ENCODE results near the gene RAB41. TPM values are rescaled to one million over a fixed set of nuclear protein-coding genes. Genes with fewer than 3 reads are reported as not detected.
"Not testable (repeated sequence)": the region's sequence is repeated elsewhere in the genome, so short reads cannot be mapped to it uniquely, and the experiment has no call there.

RAB41 gene
- total RNA-seq, 1 donor from 2014 or later = not detected

GRCh38 chrX:70262952-70263567 lies 18.9 kb upstream of the RAB41 start:
- intact Hi-C loops (cut with micrococcal nuclease) = loop anchor here (1.0 to 10.0 kb wide), 2 partner anchors 66 to 128 kb away; partner anchors contain the start of gene IGBP1

GRCh38 chrX:70264784-70265183 lies 17.2 kb upstream of the RAB41 start:
- no peaks in the 10 kb centered on the region for H3K36me3 Mint-ChIP-seq (ENCODE audit: low read depth)
- H3K4me1 Mint-ChIP-seq = no peaks in the 10 kb centered on the region
- H3K27ac Mint-ChIP-seq = no peak overlapping the region
- no peaks in the 10 kb centered on the region for H3K9me3 Mint-ChIP-seq
- H3K27me3 Mint-ChIP-seq = no peaks in the 10 kb centered on the region
- intact Hi-C loops (cut with micrococcal nuclease) = loop anchor here (10.0 kb wide), 1 partner anchor 130 kb away; the partner anchor contains the start of gene IGBP1
- H3K4me3 Mint-ChIP-seq = no peak overlapping the region
- DNase-seq = no peak

More at GRCh38 chrX:70262952-70263567, 18.9 kb upstream of the RAB41 start:
- DNase-seq = peak; percentile 77
- Mint-ChIP-seq H3K4me3 (no peak overlapping the region), H3K27ac (no peak overlapping the region), H3K27me3 (no peaks in the 10 kb centered on the region), H3K36me3 (ENCODE audit: low read depth) (no peaks in the 10 kb centered on the region), H3K4me1 (no peaks in the 10 kb centered on the region), H3K9me3 (no peaks in the 10 kb centered on the region)

GRCh38 chrX:70268034-70268433 lies 13.9 kb upstream of the RAB41 start, which contains the start of gene ARR3:
Gene ARR3, plus strand, starts transcription at chrX:70268334. Its CDS starts 1,052 bp downstream, at chrX:70269386.
- intact Hi-C loops (cut with micrococcal nuclease) = loop anchor here (10.0 kb wide), 1 partner anchor 133 kb away; the partner anchor contains the start of gene IGBP1
- no peaks in the 10 kb centered on the region for H3K27me3 Mint-ChIP-seq
- H3K4me1 Mint-ChIP-seq = no peaks in the 10 kb centered on the region
- no peak for DNase-seq
- H3K36me3 Mint-ChIP-seq (ENCODE audit: low read depth) = no peaks in the 10 kb centered on the region
- H3K27ac Mint-ChIP-seq = no peak within 1 kb of the TSS
- no peak within 1 kb of the TSS for H3K4me3 Mint-ChIP-seq
- no peaks in the 10 kb centered on the region for H3K9me3 Mint-ChIP-seq

GRCh38 chrX:70274029-70274428 lies 7.9 kb upstream of the RAB41 start:
- DNase-seq; H3K9me3 Mint-ChIP-seq; H3K36me3 Mint-ChIP-seq (ENCODE audit: low read depth); H3K4me1 Mint-ChIP-seq; intact Hi-C loops (cut with micrococcal nuclease); H3K27ac Mint-ChIP-seq; H3K27me3 Mint-ChIP-seq; H3K4me3 Mint-ChIP-seq: not testable (repeated sequence)

- Mint-ChIP-seq H3K4me3 (no peak overlapping the region), H3K9me3 (no peaks in the 10 kb centered on the region), H3K4me1 (no peaks in the 10 kb centered on the region), H3K27me3 (no peaks in the 10 kb centered on the region), H3K27ac (no peak overlapping the region), H3K36me3 (ENCODE audit: low read depth) (peaks cover 3% of the 10 kb centered on the region)
- DNase-seq = no peak
- intact Hi-C loops (cut with micrococcal nuclease) = no loop called here
Observed at GRCh38 chrX:70279081-70279480, 2.9 kb upstream of the RAB41 start.

GRCh38 chrX:70280573-70280972 lies 1.4 kb upstream of the RAB41 start:
- Mint-ChIP-seq H3K4me3 (no peak overlapping the region), H3K27ac (no peak overlapping the region), H3K36me3 (ENCODE audit: low read depth) (peaks cover 3% of the 10 kb centered on the region), H3K27me3 (no peaks in the 10 kb centered on the region), H3K4me1 (no peaks in the 10 kb centered on the region), H3K9me3 (no peaks in the 10 kb centered on the region)
- DNase-seq = no peak
- intact Hi-C loops (cut with micrococcal nuclease) = no loop called here

GRCh38 chrX:70289168-70289792 lies 7.3 kb downstream of the RAB41 start:
- H3K27me3 Mint-ChIP-seq = no peaks in the 10 kb centered on the region
- intact Hi-C loops (cut with micrococcal nuclease) = loop anchor here (1.0 kb wide), 1 partner anchor 156 kb away; the partner anchor contains the start of gene IGBP1
- peak overlapping the region; percentile 87 for H3K27ac Mint-ChIP-seq
- DNase-seq = peak; percentile 53
- peak overlapping the region; percentile 94 for H3K4me3 Mint-ChIP-seq
- H3K36me3 Mint-ChIP-seq (ENCODE audit: low read depth) = peaks cover 15% of the 10 kb centered on the region
- H3K4me1 Mint-ChIP-seq = peaks cover 22% of the 10 kb centered on the region
- H3K9me3 Mint-ChIP-seq = no peaks in the 10 kb centered on the region

- no peaks in the 10 kb centered on the region for H3K27me3 Mint-ChIP-seq
- H3K9me3 Mint-ChIP-seq = no peaks in the 10 kb centered on the region
- DNase-seq = peak; percentile 96
- peak within 1 kb of the TSS; percentile 87 for H3K27ac Mint-ChIP-seq
- H3K36me3 Mint-ChIP-seq (ENCODE audit: low read depth) = peaks cover 15% of the 10 kb centered on the region
- peak within 1 kb of the TSS; percentile 94 for H3K4me3 Mint-ChIP-seq
- intact Hi-C loops (cut with micrococcal nuclease) = loop anchor here (1.0 to 5.0 kb wide), 3 partner anchors 47 to 157 kb away; partner anchors contain the start of gene IGBP1
- peaks cover 22% of the 10 kb centered on the region for H3K4me1 Mint-ChIP-seq
Observed at GRCh38 chrX:70289793-70290770, 8.1 kb downstream of the RAB41 start, which contains the start of the genes KIF4A and PDZD11. Gene KIF4A, plus strand, starts transcription at chrX:70290104. Its CDS starts 355 bp downstream, at chrX:70290459. Gene PDZD11, minus strand, starts transcription at chrX:70289927. Its CDS starts 586 bp downstream, at chrX:70289341.

- Mint-ChIP-seq H3K27ac (peak overlapping the region; percentile 29), H3K27me3 (no peaks in the 10 kb centered on the region)
- intact Hi-C loops (cut with micrococcal nuclease) = loop anchor here (5.0 kb wide), 1 partner anchor 140 kb away; no protein-coding TSS in a partner anchor
Observed at GRCh38 chrX:70292788-70293187, 10.8 kb downstream of the RAB41 start.

GRCh38 chrX:70293621-70294020 lies 11.6 kb downstream of the RAB41 start:
- Mint-ChIP-seq H3K27ac (no peak overlapping the region), H3K27me3 (no peaks in the 10 kb centered on the region), H3K36me3 (ENCODE audit: low read depth) (peaks cover 5% of the 10 kb centered on the region), H3K4me3 (no peak overlapping the region), H3K9me3 (no peaks in the 10 kb centered on the region), H3K4me1 (peaks cover 20% of the 10 kb centered on the region)
- intact Hi-C loops (cut with micrococcal nuclease) = loop anchor here (5.0 kb wide), 1 partner anchor 139 kb away; no protein-coding TSS in a partner anchor
- DNase-seq = no peak

More at GRCh38 chrX:70292788-70293187, 10.8 kb downstream of the RAB41 start:
- Mint-ChIP-seq H3K36me3 (ENCODE audit: low read depth) (peaks cover 7% of the 10 kb centered on the region), H3K4me3 (no peak overlapping the region), H3K9me3 (no peaks in the 10 kb centered on the region), H3K4me1 (peaks cover 22% of the 10 kb centered on the region)
- no peak for DNase-seq

GRCh38 chrX:70301716-70302115 lies 19.7 kb downstream of the RAB41 start:
- H3K4me1 Mint-ChIP-seq = peaks cover 4% of the 10 kb centered on the region
- peaks cover 41% of the 10 kb centered on the region for H3K36me3 Mint-ChIP-seq (ENCODE audit: low read depth)
- H3K4me3 Mint-ChIP-seq = no peak overlapping the region
- H3K27me3 Mint-ChIP-seq = no peaks in the 10 kb centered on the region
- H3K9me3 Mint-ChIP-seq = no peaks in the 10 kb centered on the region
- peak overlapping the region; percentile 35 for H3K27ac Mint-ChIP-seq
- intact Hi-C loops (cut with micrococcal nuclease) = no loop called here
- DNase-seq = no peak

- Mint-ChIP-seq H3K4me1 (peaks cover 4% of the 10 kb centered on the region), H3K9me3 (no peaks in the 10 kb centered on the region), H3K27me3 (no peaks in the 10 kb centered on the region), H3K27ac (no peak overlapping the region), H3K4me3 (no peak overlapping the region), H3K36me3 (ENCODE audit: low read depth) (peaks cover 27% of the 10 kb centered on the region)
- intact Hi-C loops (cut with micrococcal nuclease) = no loop called here
- no peak for DNase-seq
Observed at GRCh38 chrX:70313503-70313902, 31.5 kb downstream of the RAB41 start.

GRCh38 chrX:70322784-70323183 lies 40.8 kb downstream of the RAB41 start:
- DNase-seq = no peak
- no peak overlapping the region for H3K4me3 Mint-ChIP-seq
- no peaks in the 10 kb centered on the region for H3K27me3 Mint-ChIP-seq
- intact Hi-C loops (cut with micrococcal nuclease) = no loop called here
- H3K36me3 Mint-ChIP-seq (ENCODE audit: low read depth) = peaks cover 10% of the 10 kb centered on the region
- no peaks in the 10 kb centered on the region for H3K4me1 Mint-ChIP-seq
- no peaks in the 10 kb centered on the region for H3K9me3 Mint-ChIP-seq
- no peak overlapping the region for H3K27ac Mint-ChIP-seq
